HL-60 (cell line): Measurements from ENCODE around the gene DPM1.
A peak's percentile ranks its signal among the peaks of the same experiment; 100 is the strongest.

Source experiments
- DNase-seq, 2 experiments: peaks; one replicate each; pipeline ENCODE4 v3.0.0-alpha.2; 2010 to 2020; ENCODE audit warnings: low read depth in 1 of 2, low spot score in 1 of 2
- H3K27ac ChIP-seq: fragments of 250-450 bp; sonication (Bioruptor Pico); replicated peaks from 2 replicates; pipeline ENCODE4 v1.5.1; 2020; ENCODE audit warnings: mild to moderate bottlenecking, moderate library complexity
- H3K27me3 ChIP-seq: fragments of 250-450 bp; sonication (Bioruptor Pico); 2 replicates; pipeline ENCODE4 v1.5.1; 2021; ENCODE audit warnings: mild to moderate bottlenecking, moderate library complexity; ENCODE audit not compliant: insufficient read depth, poor library complexity, severe bottlenecking
- H3K4me3 ChIP-seq: replicated peaks from 2 replicates; pipeline ENCODE4 v1.5.1; 2011; ENCODE audit warnings: mild to moderate bottlenecking, control low read depth, low read length; ENCODE audit not compliant: insufficient read depth
- CTCF ChIP-seq: IDR thresholded peaks from one replicate; pipeline ENCODE4 v1.5.1; 2011; ENCODE audit warnings: low read length, control low read depth, inconsistent platforms; ENCODE audit not compliant: insufficient read depth
- GABPA ChIP-seq: IDR thresholded peaks from 2 replicates; pipeline ENCODE4 v1.6.1; 2012; ENCODE audit warnings: low read depth
- POLR2AphosphoS5 ChIP-seq: IDR thresholded peaks from 2 replicates; pipeline ENCODE4 v1.6.1; 2012; ENCODE audit warnings: low read depth
- REST ChIP-seq: IDR thresholded peaks from 2 replicates; pipeline ENCODE4 v1.6.1; 2012; ENCODE audit warnings: low read depth; ENCODE audit not compliant: insufficient replicate concordance
- SPI1 ChIP-seq: IDR thresholded peaks from 2 replicates; pipeline ENCODE4 v1.6.1; 2012; ENCODE audit warnings: low read depth, mild to moderate bottlenecking, borderline replicate concordance

The DPM1 gene

GRCh38 chr20:50929299-50930138 is 28.8 kb downstream of the DPM1 start:
- Histone ChIP-seq H3K27me3 (no peaks in the 10 kb centered on the region), H3K27ac (peak overlapping the region; percentile 89), H3K4me3 (peak overlapping the region; percentile 80)
- peak; percentile 88 to 95 for DNase-seq
- TF ChIP-seq POLR2AphosphoS5, result peak; percentile 31
- peak; percentile 60; the same call in 1 of the 2 replicates for TF ChIP-seq SPI1
- peak; percentile 94 for TF ChIP-seq CTCF
- TF ChIP-seq REST, result no peak
- no peak for TF ChIP-seq GABPA

- no peak for DNase-seq
- no peaks in the 10 kb centered on the region for H3K27me3 ChIP-seq
- TF ChIP-seq CTCF (peak; percentile 3), REST (no peak)
- H3K27ac ChIP-seq, result no peak overlapping the region
- H3K4me3 ChIP-seq, result peak overlapping the region; percentile 80
Measured at GRCh38 chr20:50928469-50928868, 29.9 kb downstream of the DPM1 start.

GRCh38 chr20:50926530-50926929 is 31.8 kb downstream of the DPM1 start:
- Histone ChIP-seq H3K4me3 (no peak overlapping the region), H3K27ac (no peak overlapping the region), H3K27me3 (no peaks in the 10 kb centered on the region)
- DNase-seq, result no peak
- TF ChIP-seq POLR2AphosphoS5 (no peak), GABPA (no peak), CTCF (no peak), SPI1 (no peak)
